GM08714 (cell line): ENCODE data around the gene DHRS2.

Experiments
- H3K4me3 ChIP-seq: fragments of 200-500 bp; sonication (Bioruptor generic); 2 replicates; pipeline ENCODE4 v1.5.1; 2014; ENCODE audit warnings: mild to moderate bottlenecking, low read length, inconsistent platforms
- ZNF274 ChIP-seq: IDR thresholded peaks from 2 replicates; pipeline ENCODE4 v1.6.1; 2012; ENCODE audit warnings: mild to moderate bottlenecking, low read depth, low read length

DHRS2 gene

GRCh38 chr14:23694085-23694948 lies 58.2 kb downstream of the DHRS2 start:
- no peak overlapping the region for H3K4me3 ChIP-seq

More at GRCh38 chr14:23694085-23694948, 58.2 kb downstream of the DHRS2 start:
- TF ChIP-seq ZNF274: no peak
